NK-92 (cell line): ENCODE data around the gene ANO4.
"Not testable (repeated sequence)": the region's sequence is repeated elsewhere in the genome, so short reads cannot be mapped to it uniquely, and the experiment has no call there.

Source experiments
- DNase-seq: peaks from one replicate; lab custom pipeline; 2025; ENCODE audit not compliant: unreplicated experiment; lab: John Stamatoyannopoulos, UW

Gene ANO4

GRCh38 chr12:100987552-100988521, 193.3 kb downstream of the ANO4 start:
- no peak for DNase-seq

- DNase-seq = not testable (repeated sequence)
These were observed 194.9 kb downstream of the ANO4 start for GRCh38 chr12:100989509-100989908.

- no peak for DNase-seq
These were observed 196.5 kb downstream of the ANO4 start for GRCh38 chr12:100991102-100991501.

- DNase-seq = no peak
These were observed 197.6 kb downstream of the ANO4 start for GRCh38 chr12:100992194-100992593.

GRCh38 chr12:100993916-100994450, 199.4 kb downstream of the ANO4 start:
- DNase-seq = no peak

- no peak for DNase-seq
These were observed 200.6 kb downstream of the ANO4 start for GRCh38 chr12:100995201-100995600.

GRCh38 chr12:100995771-100996170, 201.2 kb downstream of the ANO4 start:
- no peak for DNase-seq

- no peak for DNase-seq
These were observed 207.1 kb downstream of the ANO4 start for GRCh38 chr12:101001669-101002068.

GRCh38 chr12:101002696-101003419, 208.3 kb downstream of the ANO4 start:
- no peak for DNase-seq

GRCh38 chr12:101004898-101005297, 210.3 kb downstream of the ANO4 start:
- DNase-seq = no peak

- DNase-seq = no peak
These were observed 214.7 kb downstream of the ANO4 start for GRCh38 chr12:101009274-101009673.

- DNase-seq = no peak
These were observed 216.3 kb downstream of the ANO4 start for GRCh38 chr12:101010896-101011295.

- DNase-seq = no peak
These were observed 219.4 kb downstream of the ANO4 start for GRCh38 chr12:101013993-101014392.

- no peak for DNase-seq
These were observed 220.5 kb downstream of the ANO4 start for GRCh38 chr12:101015044-101015443.

- DNase-seq = no peak
These were observed 224.0 kb downstream of the ANO4 start for GRCh38 chr12:101018540-101018939.

GRCh38 chr12:101019201-101019600, 224.6 kb downstream of the ANO4 start:
- no peak for DNase-seq

GRCh38 chr12:101019667-101020066, 225.1 kb downstream of the ANO4 start:
- no peak for DNase-seq

- DNase-seq = no peak
These were observed 226.9 kb downstream of the ANO4 start for GRCh38 chr12:101021442-101021841.

GRCh38 chr12:101021911-101022388, 227.4 kb downstream of the ANO4 start:
- DNase-seq = no peak

- no peak for DNase-seq
These were observed 232.6 kb downstream of the ANO4 start for GRCh38 chr12:101027200-101027599.

- DNase-seq = no peak
These were observed 233.2 kb downstream of the ANO4 start for GRCh38 chr12:101027816-101028215.
